Measurements from ENCODE around the gene C2CD3.

C2CD3 gene

GRCh38 chr11:73980001-73980961, 190.5 kb downstream of the C2CD3 start:
- DNase-seq (ENCODE audit: low read depth) = no peak

DNA sequence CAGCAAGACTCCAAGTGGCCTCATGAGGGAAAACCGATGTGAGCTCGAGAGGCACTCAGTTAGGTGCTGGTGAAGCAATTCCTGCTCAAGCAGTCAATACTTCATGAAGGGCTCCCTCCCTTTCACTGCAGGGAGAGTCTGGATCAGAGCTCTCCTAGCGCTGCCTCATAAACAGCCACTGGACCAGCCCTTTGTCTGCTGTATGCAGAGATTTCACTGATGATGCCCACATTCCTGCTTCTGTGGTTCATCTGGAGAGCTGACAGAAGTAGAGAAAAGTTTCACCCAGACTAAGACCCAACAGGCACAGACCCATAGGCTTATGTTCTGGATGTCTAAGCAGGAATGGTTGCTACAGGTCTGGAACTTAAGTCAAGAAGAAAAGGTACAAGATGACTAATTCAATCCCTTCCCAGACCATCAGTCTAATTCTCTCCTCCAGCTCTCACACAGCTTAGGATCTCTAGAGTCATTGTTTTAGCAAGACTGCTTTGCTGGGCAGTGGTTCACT, 192.2 kb downstream of the C2CD3 start:
- no peak for DNase-seq (ENCODE audit: low read depth)

GRCh38 chr11:73977856-73978519, 192.8 kb downstream of the C2CD3 start:
- DNase-seq (ENCODE audit: low read depth) = no peak

GRCh38 chr11:73976451-73977151, 194.2 kb downstream of the C2CD3 start:
- DNase-seq (ENCODE audit: low read depth) = no peak

- DNase-seq (ENCODE audit: low read depth) = no peak
Measured at GRCh38 chr11:73975479-73975757, 195.4 kb downstream of the C2CD3 start.

GRCh38 chr11:73974604-73975478, 196.0 kb downstream of the C2CD3 start:
- no peak for DNase-seq (ENCODE audit: low read depth)

- no peak for DNase-seq (ENCODE audit: low read depth)
Measured at GRCh38 chr11:73972620-73973449, 198.0 kb downstream of the C2CD3 start.

GRCh38 chr11:73972187-73972586, 198.6 kb downstream of the C2CD3 start:
- no peak for DNase-seq (ENCODE audit: low read depth)

GRCh38 chr11:73971175-73971719, 199.6 kb downstream of the C2CD3 start:
- DNase-seq (ENCODE audit: low read depth) = no peak

DNA sequence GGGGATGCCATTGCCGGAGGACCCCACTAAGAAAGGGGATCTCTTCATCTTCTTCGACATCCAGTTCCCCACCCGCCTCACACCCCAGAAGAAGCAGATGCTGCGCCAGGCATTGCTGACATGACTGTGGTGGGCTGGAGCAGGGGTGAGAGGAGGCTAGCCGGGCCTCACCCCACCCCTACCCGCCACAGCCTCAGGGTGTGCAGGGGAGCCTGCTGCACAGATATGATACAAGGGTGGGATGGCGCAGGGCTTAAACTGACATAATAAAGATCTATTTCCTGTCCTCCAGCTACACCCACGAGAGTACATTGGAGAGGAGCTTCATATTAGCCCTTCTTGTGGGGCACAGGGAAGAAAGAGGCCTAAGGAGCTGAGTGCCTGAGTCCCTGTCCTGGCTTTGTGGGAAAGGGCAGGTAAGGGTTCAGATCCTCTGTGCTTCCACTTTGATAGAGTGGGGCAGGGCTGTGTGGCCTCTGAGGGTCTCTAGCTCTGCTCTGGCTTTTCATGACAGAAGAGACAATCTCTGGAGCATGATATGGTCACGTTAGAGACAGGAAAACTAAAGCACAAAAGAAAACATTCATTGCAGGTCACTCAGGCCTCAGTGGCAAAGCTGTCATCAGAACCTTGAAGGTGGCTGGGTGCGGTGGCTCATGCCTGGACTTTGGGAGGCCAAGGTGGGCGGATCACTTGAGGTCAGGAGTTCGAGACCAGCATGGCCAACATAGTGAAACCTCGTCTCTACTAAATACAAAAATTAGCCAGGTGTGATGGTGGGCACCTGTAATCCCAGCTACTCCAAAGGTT, 200.6 kb downstream of the C2CD3 start:
- DNase-seq (ENCODE audit: low read depth) = no peak

DNA sequence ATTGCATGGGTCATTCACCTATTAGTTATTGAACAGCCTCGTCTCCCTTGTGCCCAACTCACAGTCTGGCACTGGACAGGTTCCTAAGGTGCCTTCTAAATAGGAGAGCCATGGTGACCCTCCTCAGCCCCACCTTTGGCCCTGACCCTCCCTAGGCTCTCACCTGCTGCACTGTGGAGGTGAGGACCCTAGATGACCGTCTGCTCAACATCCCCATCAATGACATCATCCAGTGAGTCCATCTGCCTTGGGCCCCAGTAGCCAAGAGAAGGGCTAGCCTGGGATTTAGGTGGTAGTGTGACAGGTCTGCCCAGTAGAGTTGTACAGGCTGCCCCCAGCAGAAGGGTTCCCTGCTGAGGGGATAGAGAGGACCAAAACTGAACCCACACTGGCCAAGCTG, 201.7 kb downstream of the C2CD3 start:
- no peak for DNase-seq (ENCODE audit: low read depth)

DNA sequence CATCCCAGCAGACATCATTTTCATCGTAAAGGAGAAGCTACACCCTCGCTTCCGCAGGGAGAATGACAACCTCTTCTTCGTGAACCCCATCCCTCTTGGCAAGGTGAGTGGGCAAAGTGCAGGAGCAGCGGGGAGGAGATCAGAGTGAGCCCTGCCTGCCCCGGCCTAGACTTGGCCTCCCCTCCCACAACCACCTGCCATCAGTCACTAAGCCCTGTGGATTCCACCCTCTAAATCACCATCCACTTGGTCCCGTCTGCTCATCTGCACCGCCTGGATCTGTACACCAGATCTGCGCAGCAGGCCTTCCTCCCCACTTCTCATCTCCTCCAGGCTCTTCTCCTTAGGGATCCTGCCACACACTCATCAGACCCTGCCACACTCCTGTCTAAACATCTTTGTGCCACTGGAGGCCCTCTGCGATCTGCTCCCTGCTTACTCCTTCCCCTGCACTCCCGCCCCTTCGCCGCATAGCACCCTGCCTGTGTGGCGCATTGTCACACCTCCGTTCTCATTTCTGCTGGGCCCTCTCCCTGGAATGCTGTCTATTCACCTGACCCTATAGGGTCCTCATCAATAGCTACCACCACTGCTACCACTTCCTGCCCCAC, 202.3 kb downstream of the C2CD3 start:
- DNase-seq (ENCODE audit: low read depth) = no peak

- DNase-seq (ENCODE audit: low read depth) = peak; percentile 16
Measured at GRCh38 chr11:73965764-73966121, 205.1 kb downstream of the C2CD3 start.

DNA sequence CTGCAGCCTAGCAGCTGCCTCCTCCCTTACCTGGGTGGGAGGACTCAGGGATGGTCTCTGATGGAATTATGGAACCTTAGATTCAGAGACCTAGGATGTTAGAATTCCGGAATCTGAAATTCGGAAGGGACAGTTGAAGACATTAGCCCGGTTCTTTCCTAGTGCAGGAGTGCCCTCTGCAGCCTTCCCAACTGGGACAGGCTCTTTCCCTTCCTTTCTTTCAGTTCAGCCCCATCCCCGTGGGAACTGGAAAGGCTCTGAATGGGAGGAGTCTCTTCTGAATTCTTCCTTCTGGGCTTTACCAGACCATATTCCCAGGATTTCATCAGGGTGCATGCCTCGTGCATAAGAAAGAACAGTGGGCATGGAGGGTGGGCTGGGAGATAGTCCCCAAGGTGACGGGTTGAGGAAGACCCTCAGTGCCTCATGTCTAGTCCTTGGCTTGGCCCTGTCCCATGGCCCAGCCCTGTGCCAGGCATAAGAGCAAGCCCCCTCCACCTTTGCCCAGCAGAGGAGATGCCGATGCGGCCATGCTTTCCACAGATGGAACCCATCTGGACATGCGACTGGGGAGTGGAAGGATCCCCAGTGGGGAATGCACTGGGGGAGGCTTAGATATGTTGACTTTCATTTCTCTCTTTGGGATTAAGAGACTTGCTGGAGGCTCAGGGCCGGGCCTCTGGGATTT, 205.6 kb downstream of the C2CD3 start:
- DNase-seq (ENCODE audit: low read depth) = peak; percentile 23

DNA sequence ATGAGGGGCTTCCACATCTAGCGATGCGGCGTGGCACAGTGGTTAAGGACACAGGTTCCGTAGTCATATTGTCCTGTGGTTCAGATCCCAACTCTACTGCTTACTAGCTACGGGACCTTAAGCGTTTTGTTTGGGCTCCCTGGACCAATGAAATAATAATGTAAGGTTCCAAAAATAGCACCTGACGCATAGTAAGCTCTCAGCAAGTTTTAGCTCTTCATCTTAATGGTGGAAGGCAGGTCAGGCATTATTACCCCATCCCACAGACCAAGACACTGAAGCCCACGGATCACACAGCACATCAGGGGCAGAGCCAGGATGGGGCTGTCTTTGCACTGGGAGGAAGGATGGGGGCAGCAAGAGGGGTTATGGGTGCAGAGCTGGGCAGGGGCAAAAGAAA, 206.9 kb downstream of the C2CD3 start:
- no peak for DNase-seq (ENCODE audit: low read depth)
